HG03135 (cell line): ENCODE results near the gene NDUFS6.
"Not testable (repeated sequence)": the region's sequence is repeated elsewhere in the genome, so short reads cannot be mapped to it uniquely, and the experiment has no call there.

Experiments used
- ATAC-seq: cut with Tn5 transposase; IDR thresholded peaks from one replicate; pipeline ENCODE4 v1.9.1; 2021; ENCODE audit warnings: mild to moderate bottlenecking, moderate library complexity; ENCODE audit not compliant: unreplicated experiment

The NDUFS6 gene

GRCh38 chr5:1814183-1815020, 13.2 kb downstream of the NDUFS6 start:
- no peak for ATAC-seq

- no peak for ATAC-seq
Measured at GRCh38 chr5:1815071-1815786, 14.0 kb downstream of the NDUFS6 start.

GRCh38 chr5:1815881-1816292, 14.7 kb downstream of the NDUFS6 start:
- no peak for ATAC-seq

GRCh38 chr5:1816495-1817089, 15.4 kb downstream of the NDUFS6 start:
- ATAC-seq, result not testable (repeated sequence)

GRCh38 chr5:1817261-1818043, 16.2 kb downstream of the NDUFS6 start:
- ATAC-seq, result no peak

DNA sequence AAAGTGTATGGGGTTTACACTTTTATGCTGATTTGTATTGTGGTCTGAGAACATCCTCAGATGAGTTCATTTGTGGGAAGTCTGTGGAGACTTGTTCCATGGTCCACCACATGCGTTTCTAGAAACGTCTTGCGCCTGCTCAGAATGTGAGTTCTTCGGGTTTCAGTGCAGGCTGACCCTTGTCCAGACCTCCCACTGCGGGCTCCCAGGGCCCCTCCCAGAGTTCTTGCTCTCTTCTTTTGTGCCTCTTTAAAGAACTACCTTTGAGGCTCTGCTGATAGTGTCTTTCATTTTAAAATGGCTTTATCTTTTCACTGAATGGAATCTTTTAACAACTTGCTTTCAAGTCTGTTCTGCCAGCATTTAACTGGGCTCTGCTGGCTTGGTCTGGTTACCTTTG, 17.6 kb downstream of the NDUFS6 start:
- ATAC-seq, result no peak

DNA sequence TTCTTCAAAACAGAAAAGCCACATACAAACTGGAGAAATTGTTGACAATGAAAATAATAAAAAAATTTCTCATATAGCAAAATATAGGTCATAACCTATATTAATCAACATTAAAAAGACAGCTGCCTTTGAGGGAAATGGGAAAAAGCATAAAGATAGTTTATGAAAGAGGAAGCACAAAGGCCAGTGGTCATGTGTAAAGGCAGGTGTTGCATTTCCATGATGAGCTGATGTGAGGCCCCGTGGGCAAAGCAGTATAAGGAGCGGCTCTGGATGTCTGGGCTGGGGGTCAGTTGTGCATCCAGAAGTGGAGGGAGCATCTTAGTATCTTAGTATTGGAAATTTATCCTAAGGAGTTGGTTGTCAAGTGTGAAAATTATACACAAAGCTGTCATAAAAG, 18.3 kb downstream of the NDUFS6 start:
- no peak for ATAC-seq

- ATAC-seq, result no peak
Measured at GRCh38 chr5:1820381-1820780, 19.2 kb downstream of the NDUFS6 start.

GRCh38 chr5:1820926-1821325, 19.7 kb downstream of the NDUFS6 start:
- no peak for ATAC-seq

DNA sequence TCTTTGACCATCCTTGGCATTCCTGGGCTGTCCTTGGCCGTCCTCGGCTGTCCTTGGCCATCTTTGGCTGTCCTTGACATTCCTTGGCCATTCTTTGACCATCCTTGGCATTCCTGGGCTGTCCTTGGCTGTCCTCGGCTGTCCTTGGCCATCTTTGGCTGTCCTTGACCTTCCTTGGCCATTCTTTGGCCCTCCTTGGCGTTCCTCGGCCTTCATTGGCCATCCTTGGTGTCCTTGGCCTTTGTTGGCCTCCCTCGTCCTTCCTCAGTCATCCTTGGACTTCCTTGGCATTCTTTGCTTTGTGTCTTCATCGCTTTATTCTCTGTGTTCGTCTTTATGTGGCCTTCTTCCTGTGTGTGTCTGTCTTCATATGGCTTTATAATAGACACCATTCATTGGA, 20.7 kb downstream of the NDUFS6 start:
- ATAC-seq, result no peak

- no peak for ATAC-seq
Measured at GRCh38 chr5:1823381-1824034, 22.3 kb downstream of the NDUFS6 start.

- no peak for ATAC-seq
Measured at GRCh38 chr5:1824109-1824821, 23.1 kb downstream of the NDUFS6 start.

- no peak for ATAC-seq
Measured at GRCh38 chr5:1824903-1825841, 24.0 kb downstream of the NDUFS6 start.

DNA sequence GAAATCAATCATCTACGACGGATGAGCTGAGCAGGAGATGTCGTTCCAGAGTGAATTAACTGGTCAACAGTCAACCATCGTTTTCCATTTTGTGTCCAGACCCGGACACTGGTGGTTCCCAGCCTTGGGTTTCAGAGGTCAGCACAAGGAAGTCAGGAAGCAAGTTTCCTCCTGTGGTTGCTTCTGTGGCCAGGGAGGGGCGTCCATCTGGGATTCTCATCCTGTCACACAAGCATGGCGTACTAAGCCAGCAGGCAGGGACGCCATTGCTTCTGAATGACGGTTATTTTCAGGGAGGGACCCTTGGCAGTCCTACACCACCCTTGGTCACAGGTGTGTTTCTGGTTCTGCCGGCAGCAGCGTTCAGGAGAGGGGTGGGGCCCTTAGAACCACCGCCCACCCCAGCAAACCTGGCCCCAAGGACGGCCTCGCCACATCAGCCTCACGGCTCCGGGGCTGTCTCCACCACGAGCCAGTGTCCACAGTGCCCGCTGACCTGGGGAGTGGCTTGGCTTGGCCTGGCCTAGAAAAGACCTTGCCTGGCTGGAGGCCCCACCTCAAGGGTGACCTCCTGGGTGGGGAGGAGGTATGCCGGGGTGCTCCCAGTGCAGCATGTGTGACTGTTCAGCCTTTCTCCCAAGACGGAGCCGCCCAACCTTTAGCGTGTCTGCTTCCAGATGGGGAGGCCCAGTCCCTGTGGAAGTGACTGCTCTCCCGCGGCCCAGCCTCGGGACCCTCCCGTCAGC, 25.2 kb downstream of the NDUFS6 start:
- ATAC-seq, result no peak

GRCh38 chr5:1827025-1827885, 26.0 kb downstream of the NDUFS6 start:
- no peak for ATAC-seq

GRCh38 chr5:1827886-1828397, 26.7 kb downstream of the NDUFS6 start:
- no peak for ATAC-seq
